NT2/D1 (cell line): ENCODE results near the gene RBM44.

Experiments used
- SUZ12 ChIP-seq: IDR thresholded peaks from 2 replicates; pipeline ENCODE4 v1.6.1; 2011; ENCODE audit not compliant: insufficient read length, insufficient read depth; ENCODE audit errors: extremely low read depth
- YY1 ChIP-seq: IDR thresholded peaks from 2 replicates; pipeline ENCODE4 v1.6.1; 2011; ENCODE audit not compliant: insufficient read length, insufficient read depth

DNA sequence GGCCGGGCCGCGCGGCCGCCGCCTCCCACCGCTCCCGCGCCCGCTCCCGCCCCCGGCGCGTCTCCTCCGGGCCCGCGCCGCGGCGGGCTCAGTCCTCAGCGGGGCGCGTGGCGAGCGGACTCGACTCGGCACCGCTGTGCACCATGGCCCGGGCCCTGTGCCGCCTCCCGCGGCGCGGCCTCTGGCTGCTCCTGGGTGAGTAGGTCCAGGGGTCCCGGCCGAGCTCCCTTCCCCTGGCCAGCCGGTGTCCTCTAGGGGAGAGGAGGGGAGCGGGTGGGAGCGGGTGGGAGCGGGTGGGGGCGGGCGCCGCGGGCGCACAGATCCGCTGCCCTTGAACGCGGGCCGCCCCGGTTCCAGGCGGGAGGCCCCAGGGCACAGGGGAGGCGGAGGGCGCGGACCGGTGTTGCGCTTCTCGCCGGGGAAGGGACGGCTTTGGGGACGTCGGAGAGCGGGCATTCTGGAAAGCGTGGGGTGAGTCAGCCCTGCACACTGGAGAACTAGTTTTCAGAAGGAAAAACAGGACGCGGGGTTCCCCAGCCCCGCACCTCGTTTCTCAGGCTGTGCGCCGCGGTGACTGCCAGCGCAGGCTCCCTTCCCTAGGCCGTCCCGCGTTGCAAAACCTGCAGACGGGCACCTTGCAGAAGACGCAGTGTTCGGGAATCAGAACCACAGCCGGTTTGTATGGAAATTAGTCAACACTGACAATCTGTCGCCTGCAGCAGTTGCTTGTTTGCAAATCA, 61.1 kb downstream of the RBM44 start, which contains the start of gene RAMP1:
- TF ChIP-seq SUZ12 (no peak), YY1 (no peak)
